PFSK-1 (cell line): ENCODE results near the gene KCNG1.

Source experiments
- POLR2AphosphoS5 ChIP-seq: IDR thresholded peaks from 2 replicates; pipeline ENCODE4 v1.6.1; 2012; ENCODE audit warnings: low read depth, mild to moderate bottlenecking, control low read depth, low read length, moderate library complexity
- REST ChIP-seq, 2 experiments: IDR thresholded peaks; 2 replicates each; pipeline versions ENCODE4 v1.6.1 to v1.8.0; 2011 to 2012; ENCODE audit warnings: low read depth in 2 of 2, low read length in 2 of 2, control low read depth in 1 of 2, inconsistent platforms in 1 of 2, mild to moderate bottlenecking in 1 of 2, moderate library complexity in 1 of 2; ENCODE audit not compliant: insufficient read depth in 1 of 2

GRCh38 chr20:50975701-50976330, 47.1 kb downstream of the KCNG1 start:
- TF ChIP-seq REST (IDR thresholded peaks at IDR 0.05; ENCODE audit: insufficient read depth in 1 of 2, low read depth in 2 of 2, low read length in 2 of 2) (no peak), POLR2AphosphoS5 (no peak)
